ENCODE results near the gene IRGQ. TPM values are rescaled to one million over a fixed set of nuclear protein-coding genes. Genes with fewer than 3 reads are reported as not detected.
A peak's percentile ranks its signal among the peaks of the same experiment; 100 is the strongest.

IRGQ gene
- polyA plus RNA-seq, 3 donors: 1.8 to 49.6 (median 2.9) TPM

GRCh38 chr19:43644181-43644580 is 48.2 kb upstream of the IRGQ start:
- peaks cover 23 to 27% (median 24%) of the 10 kb centered on the region in 3 donors for H3K27me3 Mint-ChIP-seq (ENCODE audit: low read depth in 3 of 3)
- H3K36me3 Mint-ChIP-seq: peaks cover 46 to 51% of the 10 kb centered on the region in 2 donors
- intact Hi-C loops (cut with micrococcal nuclease): no loop called here
- TF ChIP-seq CTCF (IDR thresholded peaks at IDR 0.05): no peak
- peaks cover 31 to 35% of the 10 kb centered on the region in 2 donors for H3K36me3 ChIP-seq (replicated peaks in 1 of 2; ENCODE audit: control insufficient read depth in 1 of 2, insufficient read depth in 2 of 2, low read length in 2 of 2)
- peaks cover 38% of the 10 kb centered on the region for H4K20me1 ChIP-seq (ENCODE audit: insufficient read depth, low read length)
- H3K27ac Mint-ChIP-seq: peak overlapping the region in 2 of 7 donors; percentile 37 to 83
- 72% methylated on average over 5 of the region's 13 CpGs for WGBS (ENCODE audit: insufficient coverage)
- DNase-seq: no peak
- H3K4me2 ChIP-seq (replicated peaks; ENCODE audit: extremely low read depth, low read length, poor library complexity, severe bottlenecking): no peak overlapping the region
- peaks cover 15 to 22% of the 10 kb centered on the region in 2 donors for H3K27me3 ChIP-seq (ENCODE audit: control insufficient read depth in 2 of 2, insufficient read depth in 2 of 2, low read length in 2 of 2)
- H3K9ac ChIP-seq (ENCODE audit: insufficient read depth, low read length, poor library complexity, severe bottlenecking): no peak overlapping the region
- H3K4me1 ChIP-seq (ENCODE audit: control insufficient read depth in 1 of 2, insufficient read depth in 2 of 2, low read length in 2 of 2): peaks cover 6 to 7% of the 10 kb centered on the region in 2 donors
- peaks cover 0 to 20% (median 12%) of the 10 kb centered on the region in 7 donors for H3K9me3 Mint-ChIP-seq
- no peak overlapping the region for H3K4me3 Mint-ChIP-seq
- no peak overlapping the region for H2AFZ ChIP-seq (ENCODE audit: insufficient read depth, low read depth, low read length, poor library complexity, severe bottlenecking)
- no peaks in the 10 kb centered on the region for H3K79me2 ChIP-seq (ENCODE audit: insufficient read depth, low read length)
- H3K4me3 ChIP-seq (replicated peaks in 1 of 3; ENCODE audit: low read depth in 2 of 3, low read length in 3 of 3): no peak overlapping the region
- H3K4me1 Mint-ChIP-seq: peaks cover 11% of the 10 kb centered on the region
- H3K27ac ChIP-seq (ENCODE audit: low read depth in 1 of 2, low read length in 2 of 2): no peak overlapping the region
- peaks cover 0 to 6% of the 10 kb centered on the region in 2 donors for H3K9me3 ChIP-seq (replicated peaks in 1 of 2; ENCODE audit: control insufficient read depth in 1 of 2, insufficient read depth in 1 of 2, low read length in 2 of 2)

- no peak for DNase-seq
- no peak overlapping the region for H3K27ac Mint-ChIP-seq
- no peak overlapping the region for H2AFZ ChIP-seq (ENCODE audit: insufficient read depth, low read depth, low read length, poor library complexity, severe bottlenecking)
Observed at GRCh38 chr19:43643326-43643725, 47.4 kb upstream of the IRGQ start.

More at GRCh38 chr19:43643326-43643725, 47.4 kb upstream of the IRGQ start:
- peaks cover 42 to 45% of the 10 kb centered on the region in 2 donors for H3K36me3 Mint-ChIP-seq
- H3K4me1 Mint-ChIP-seq: peaks cover 16% of the 10 kb centered on the region
- H3K4me1 ChIP-seq (ENCODE audit: control insufficient read depth in 1 of 2, insufficient read depth in 2 of 2, low read length in 2 of 2): peaks cover 6 to 7% of the 10 kb centered on the region in 2 donors
- 100% methylated on average over 1 of the region's 3 CpGs for WGBS (ENCODE audit: insufficient coverage)
- H3K27me3 ChIP-seq (ENCODE audit: control insufficient read depth in 2 of 2, insufficient read depth in 2 of 2, low read length in 2 of 2): peaks cover 23 to 30% of the 10 kb centered on the region in 2 donors
- H3K36me3 ChIP-seq (replicated peaks in 1 of 2; ENCODE audit: control insufficient read depth in 1 of 2, insufficient read depth in 2 of 2, low read length in 2 of 2): peaks cover 22 to 26% of the 10 kb centered on the region in 2 donors
- H3K4me3 ChIP-seq (replicated peaks in 1 of 3; ENCODE audit: low read depth in 2 of 3, low read length in 3 of 3): no peak overlapping the region
- H3K9me3 ChIP-seq (replicated peaks in 1 of 2; ENCODE audit: control insufficient read depth in 1 of 2, insufficient read depth in 1 of 2, low read length in 2 of 2): peaks cover 0 to 13% of the 10 kb centered on the region in 2 donors
- intact Hi-C loops (cut with micrococcal nuclease): no loop called here
- peaks cover 0 to 22% (median 14%) of the 10 kb centered on the region in 7 donors for H3K9me3 Mint-ChIP-seq
- peaks cover 31 to 33% (median 32%) of the 10 kb centered on the region in 3 donors for H3K27me3 Mint-ChIP-seq (ENCODE audit: low read depth in 3 of 3)
- H3K27ac ChIP-seq (ENCODE audit: low read depth in 1 of 2, low read length in 2 of 2): no peak overlapping the region
- no peaks in the 10 kb centered on the region for H3K79me2 ChIP-seq (ENCODE audit: insufficient read depth, low read length)
- H3K4me2 ChIP-seq (replicated peaks; ENCODE audit: extremely low read depth, low read length, poor library complexity, severe bottlenecking): no peak overlapping the region
- H3K9ac ChIP-seq (ENCODE audit: insufficient read depth, low read length, poor library complexity, severe bottlenecking): no peak overlapping the region
- no peak for TF ChIP-seq CTCF (IDR thresholded peaks at IDR 0.05)
- H4K20me1 ChIP-seq (ENCODE audit: insufficient read depth, low read length): peaks cover 29% of the 10 kb centered on the region
- peak overlapping the region in 1 of 2 donors; percentile 12 for H3K4me3 Mint-ChIP-seq

Data from CD14-positive monocyte (primary cell).